ENCODE results near the gene ATP8A1. TPM values are rescaled to one million over a fixed set of nuclear protein-coding genes. Genes with fewer than 3 reads are reported as not detected.

The ATP8A1 gene
- total RNA-seq, 2 donors from 2014 or later: 12.5 to 25.8 TPM

GRCh38 chr4:42596918-42597317, 60.0 kb downstream of the ATP8A1 start:
- H3K9me3 ChIP-seq: no peaks in the 10 kb centered on the region

DNA sequence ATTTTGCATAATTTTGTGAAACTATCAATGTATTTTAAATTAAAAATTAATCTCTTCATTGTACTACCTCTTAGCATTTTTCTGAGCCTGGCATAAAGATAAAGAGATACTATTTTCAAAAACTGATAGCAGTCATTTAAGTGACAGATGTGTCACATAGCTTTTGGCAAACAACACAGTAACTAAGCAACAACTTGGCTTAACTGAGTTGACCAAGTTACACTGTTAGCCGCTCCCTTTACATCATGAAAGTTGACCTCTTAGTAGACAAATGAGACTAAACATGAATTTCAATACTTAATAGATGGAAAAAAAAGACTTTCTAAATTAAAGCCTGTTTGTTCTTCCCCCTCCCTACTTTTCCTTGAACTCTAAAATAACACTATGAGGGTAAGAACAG, 62.0 kb downstream of the ATP8A1 start:
- no peak for DNase-seq (ENCODE audit: low spot score)
- Histone ChIP-seq H3K4me3 (no peak overlapping the region), H3K36me3 (no peaks in the 10 kb centered on the region), H3K27me3 (no peaks in the 10 kb centered on the region), H3K27ac (no peak overlapping the region), H3K9me3 (no peaks in the 10 kb centered on the region), H3K4me1 (no peaks in the 10 kb centered on the region)
- TF ChIP-seq, protein P1, sequence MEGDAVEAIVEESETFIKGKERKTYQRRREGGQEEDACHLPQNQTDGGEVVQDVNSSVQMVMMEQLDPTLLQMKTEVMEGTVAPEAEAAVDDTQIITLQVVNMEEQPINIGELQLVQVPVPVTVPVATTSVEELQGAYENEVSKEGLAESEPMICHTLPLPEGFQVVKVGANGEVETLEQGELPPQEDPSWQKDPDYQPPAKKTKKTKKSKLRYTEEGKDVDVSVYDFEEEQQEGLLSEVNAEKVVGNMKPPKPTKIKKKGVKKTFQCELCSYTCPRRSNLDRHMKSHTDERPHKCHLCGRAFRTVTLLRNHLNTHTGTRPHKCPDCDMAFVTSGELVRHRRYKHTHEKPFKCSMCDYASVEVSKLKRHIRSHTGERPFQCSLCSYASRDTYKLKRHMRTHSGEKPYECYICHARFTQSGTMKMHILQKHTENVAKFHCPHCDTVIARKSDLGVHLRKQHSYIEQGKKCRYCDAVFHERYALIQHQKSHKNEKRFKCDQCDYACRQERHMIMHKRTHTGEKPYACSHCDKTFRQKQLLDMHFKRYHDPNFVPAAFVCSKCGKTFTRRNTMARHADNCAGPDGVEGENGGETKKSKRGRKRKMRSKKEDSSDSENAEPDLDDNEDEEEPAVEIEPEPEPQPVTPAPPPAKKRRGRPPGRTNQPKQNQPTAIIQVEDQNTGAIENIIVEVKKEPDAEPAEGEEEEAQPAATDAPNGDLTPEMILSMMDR (IDR thresholded peaks at IDR 0.05): no peak

More at GRCh38 chr4:42596918-42597317, 60.0 kb downstream of the ATP8A1 start:
- Histone ChIP-seq H3K4me3 (no peak overlapping the region), H3K4me1 (no peaks in the 10 kb centered on the region), H3K27me3 (no peaks in the 10 kb centered on the region), H3K36me3 (no peaks in the 10 kb centered on the region), H3K27ac (no peak overlapping the region)
- TF ChIP-seq, protein P1 (IDR thresholded peaks at IDR 0.05): no peak
- DNase-seq (ENCODE audit: low spot score): no peak

GRCh38 chr4:42588909-42589308, 68.0 kb downstream of the ATP8A1 start:
- no peak overlapping the region for H3K4me3 ChIP-seq
- H3K27ac ChIP-seq: no peak overlapping the region
- TF ChIP-seq, protein P1 (IDR thresholded peaks at IDR 0.05): no peak
- H3K27me3 ChIP-seq: no peaks in the 10 kb centered on the region
- peaks cover 8% of the 10 kb centered on the region for H3K36me3 ChIP-seq
- H3K4me1 ChIP-seq: no peaks in the 10 kb centered on the region
- no peak for DNase-seq (ENCODE audit: low spot score)
- H3K9me3 ChIP-seq: no peaks in the 10 kb centered on the region

DNA sequence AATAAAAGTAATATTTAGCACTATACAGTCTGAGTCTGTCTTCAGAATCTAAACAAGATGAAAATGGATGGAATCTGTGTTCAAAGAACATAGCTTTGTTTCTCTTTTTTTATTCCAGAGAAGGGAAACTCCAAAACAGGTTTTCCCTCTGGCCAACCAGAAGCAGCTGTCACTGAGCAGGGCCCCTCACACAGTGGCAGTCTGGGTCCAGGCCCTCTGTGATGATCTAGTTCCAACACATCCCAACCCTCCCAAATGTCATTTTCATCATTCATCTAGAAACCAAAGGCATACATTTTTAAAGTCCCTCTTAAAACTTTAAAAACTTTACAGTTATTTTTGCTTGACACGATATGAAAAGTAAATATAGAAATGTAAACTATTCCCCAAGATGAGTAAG, 70.1 kb downstream of the ATP8A1 start:
- DNase-seq (ENCODE audit: low spot score): no peak
- TF ChIP-seq, protein P1 (IDR thresholded peaks at IDR 0.05): no peak
- Histone ChIP-seq H3K27me3 (no peaks in the 10 kb centered on the region), H3K4me3 (no peak overlapping the region), H3K9me3 (no peaks in the 10 kb centered on the region), H3K4me1 (no peaks in the 10 kb centered on the region), H3K27ac (no peak overlapping the region), H3K36me3 (peaks cover 8% of the 10 kb centered on the region)

GRCh38 chr4:42579903-42580302, 77.0 kb downstream of the ATP8A1 start:
- no peak for DNase-seq (ENCODE audit: low spot score)
- Histone ChIP-seq H3K4me1 (no peaks in the 10 kb centered on the region), H3K36me3 (no peaks in the 10 kb centered on the region), H3K4me3 (no peak overlapping the region), H3K27me3 (no peaks in the 10 kb centered on the region), H3K9me3 (no peaks in the 10 kb centered on the region), H3K27ac (no peak overlapping the region)
- TF ChIP-seq, protein P1 (IDR thresholded peaks at IDR 0.05): no peak

DNA sequence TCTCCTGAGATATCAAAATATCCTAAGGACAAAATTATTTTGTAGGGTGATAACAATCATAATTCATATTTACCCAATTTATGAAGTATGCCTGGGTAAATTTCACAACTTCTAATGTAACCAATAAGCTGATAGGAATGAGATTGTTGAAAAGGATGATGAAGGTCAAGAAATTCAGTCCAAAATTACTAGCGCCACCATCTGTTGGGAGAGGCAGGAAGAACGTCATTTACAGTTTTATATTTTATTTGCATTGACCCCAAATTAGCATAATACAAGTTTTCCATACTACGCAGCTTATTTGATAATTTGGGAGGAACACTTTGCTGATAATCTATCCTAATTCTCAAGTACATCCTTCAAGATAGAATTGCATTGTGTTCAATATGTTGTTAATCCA, 78.7 kb downstream of the ATP8A1 start:
- TF ChIP-seq, protein P1 (IDR thresholded peaks at IDR 0.05): no peak
- no peak for DNase-seq (ENCODE audit: low spot score)
- Histone ChIP-seq H3K27me3 (no peaks in the 10 kb centered on the region), H3K4me3 (no peak overlapping the region), H3K9me3 (no peaks in the 10 kb centered on the region), H3K36me3 (no peaks in the 10 kb centered on the region), H3K27ac (no peak overlapping the region), H3K4me1 (no peaks in the 10 kb centered on the region)

Measured in right atrium auricular region (tissue), 2 donors.